NCI-H226 (cell line): Measurements from ENCODE around the gene PRAC1.

Experiments used
- DNase-seq: peaks from one replicate; pipeline ENCODE4 v3.0.0-alpha.2; 2015

Gene PRAC1

DNA sequence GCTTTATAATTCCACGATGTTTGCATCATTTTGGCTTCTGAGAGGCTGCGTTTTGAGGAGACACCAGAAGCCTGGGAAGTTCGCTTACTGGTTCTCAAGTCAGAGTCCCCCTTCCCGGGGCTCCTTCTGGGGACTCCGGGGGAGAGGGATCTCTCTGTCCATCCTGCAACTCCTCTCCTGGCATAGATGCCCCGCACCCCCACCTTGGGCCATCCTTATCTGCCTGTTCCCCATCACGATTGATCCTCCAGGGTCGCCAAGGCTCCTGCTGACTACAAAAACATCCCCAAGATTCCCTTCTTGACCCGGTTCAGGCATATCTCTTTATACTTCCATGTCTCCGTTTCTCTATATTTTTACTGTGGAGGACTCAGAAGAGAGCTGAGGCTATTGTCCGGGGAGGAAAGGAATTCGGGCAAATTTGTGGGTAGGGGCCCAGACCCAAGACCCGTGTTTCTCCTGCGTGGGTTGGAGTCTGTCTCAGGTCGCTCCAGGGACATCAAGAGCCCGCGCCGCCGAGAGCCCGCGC is 24.7 kb upstream of the PRAC1 start:
- no peak for DNase-seq

DNA sequence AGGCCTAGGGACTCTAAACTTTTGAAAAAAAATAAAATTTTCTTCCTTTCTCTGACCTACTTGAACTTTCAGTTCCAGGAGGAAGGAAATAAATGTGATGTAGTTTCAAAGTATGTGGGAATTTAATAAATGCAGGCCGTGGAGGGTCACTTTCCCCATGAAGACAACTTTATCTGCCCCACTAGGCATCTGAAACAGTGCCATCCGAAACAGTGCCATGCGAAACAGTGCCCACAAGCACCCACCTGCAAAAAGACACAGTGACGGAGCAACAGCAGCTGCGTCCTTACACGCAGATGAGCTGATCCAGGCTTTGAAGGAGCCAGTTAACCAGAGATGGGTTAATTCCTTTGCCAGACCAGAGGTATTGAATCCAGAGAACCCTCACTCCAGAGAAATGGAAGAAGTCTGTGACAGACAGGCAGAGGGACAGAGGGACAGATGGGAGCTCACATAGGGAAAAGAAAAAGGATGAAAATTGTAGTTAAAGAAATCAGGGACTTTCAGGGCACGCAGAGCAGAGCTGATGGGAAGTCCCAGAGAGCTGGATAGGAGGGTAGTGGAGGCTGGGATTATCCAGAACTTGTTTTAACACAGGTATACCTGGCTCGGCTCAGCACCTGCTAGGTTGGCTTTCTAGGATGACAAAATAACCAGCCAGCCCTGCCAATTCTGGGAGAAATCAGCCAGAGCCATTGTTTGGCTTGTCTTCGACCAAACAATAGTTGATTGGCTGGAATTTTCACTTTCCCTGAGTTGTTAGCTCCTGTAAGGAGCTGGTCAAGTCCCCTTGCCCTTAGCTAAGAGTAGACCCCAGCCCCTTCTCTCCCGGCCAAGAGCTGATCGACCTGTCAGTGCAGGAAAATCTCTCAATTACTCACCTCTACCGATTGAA is 23.3 kb upstream of the PRAC1 start:
- DNase-seq, result no peak

DNA sequence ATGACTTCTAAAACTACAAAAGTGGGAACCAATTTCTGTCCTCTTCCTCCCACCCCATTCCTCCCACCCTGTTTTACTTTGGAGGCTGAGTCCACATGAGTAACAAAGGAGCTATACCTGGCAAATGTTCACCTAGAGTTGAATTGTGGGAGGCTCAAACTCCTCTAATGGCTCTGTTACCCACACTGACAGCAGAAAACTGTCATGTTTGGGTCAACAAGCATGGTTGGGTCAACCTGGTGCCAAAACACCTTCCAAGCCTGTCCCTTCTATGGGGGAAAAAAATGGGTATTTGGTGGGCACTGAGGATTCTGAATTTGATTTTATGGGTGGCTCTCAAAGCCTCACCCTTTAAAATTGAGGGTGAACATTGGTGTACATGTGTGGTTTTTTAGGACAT is 18.2 kb upstream of the PRAC1 start:
- DNase-seq, result no peak

DNA sequence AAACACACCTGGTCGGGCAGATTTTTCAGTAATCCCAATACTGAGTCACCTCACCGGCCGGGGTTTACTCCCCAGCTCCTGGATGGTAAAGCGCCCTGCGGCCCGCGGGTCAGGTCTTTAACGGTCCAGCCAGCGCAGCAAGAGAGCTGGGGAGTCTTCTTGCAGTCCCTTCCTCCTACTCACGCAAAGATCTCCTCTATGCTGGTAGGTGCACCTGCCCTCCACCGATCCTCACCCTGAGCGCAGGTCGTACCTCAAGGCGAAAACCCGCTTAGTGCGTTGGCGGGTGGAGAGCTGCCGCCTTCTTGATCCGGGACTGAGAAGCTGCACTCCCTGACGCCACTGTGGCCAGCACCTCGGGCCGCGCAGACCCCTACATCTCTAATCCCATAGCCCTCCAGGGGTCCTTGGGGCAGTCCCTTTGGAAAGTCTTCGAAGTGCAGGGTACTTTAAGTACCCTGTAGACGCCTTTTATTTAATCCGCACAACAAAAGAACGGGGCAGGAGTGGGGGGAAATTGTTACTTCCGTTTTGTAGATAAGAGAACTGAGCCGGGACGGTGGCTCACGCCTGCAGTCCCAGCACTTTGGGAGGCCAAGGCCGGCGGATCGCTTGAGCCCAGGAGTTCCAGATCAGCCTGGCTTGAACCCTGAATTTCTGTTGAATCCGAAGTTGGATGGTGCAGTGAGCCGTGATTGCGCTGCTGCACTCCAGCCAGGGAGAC is 16.6 kb upstream of the PRAC1 start:
- no peak for DNase-seq

DNA sequence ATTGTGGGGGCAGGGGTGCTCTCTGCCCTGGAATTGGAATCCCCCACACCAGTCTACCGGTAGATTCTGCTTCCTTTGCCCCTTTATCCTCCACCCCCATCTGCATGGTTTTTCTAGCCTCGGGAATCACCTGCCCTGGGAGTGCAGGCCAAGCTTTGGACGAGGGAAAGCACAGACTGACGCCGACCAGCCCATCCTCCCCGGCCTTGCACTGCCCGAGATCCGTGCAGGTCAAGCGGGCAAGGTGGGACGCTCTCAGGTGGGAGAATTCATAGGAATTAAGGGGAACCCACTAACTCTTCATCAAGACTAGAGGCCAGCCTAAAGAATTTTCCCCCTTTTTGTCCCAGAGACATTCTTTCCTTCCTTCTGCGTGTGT is 16.1 kb upstream of the PRAC1 start:
- no peak for DNase-seq

DNA sequence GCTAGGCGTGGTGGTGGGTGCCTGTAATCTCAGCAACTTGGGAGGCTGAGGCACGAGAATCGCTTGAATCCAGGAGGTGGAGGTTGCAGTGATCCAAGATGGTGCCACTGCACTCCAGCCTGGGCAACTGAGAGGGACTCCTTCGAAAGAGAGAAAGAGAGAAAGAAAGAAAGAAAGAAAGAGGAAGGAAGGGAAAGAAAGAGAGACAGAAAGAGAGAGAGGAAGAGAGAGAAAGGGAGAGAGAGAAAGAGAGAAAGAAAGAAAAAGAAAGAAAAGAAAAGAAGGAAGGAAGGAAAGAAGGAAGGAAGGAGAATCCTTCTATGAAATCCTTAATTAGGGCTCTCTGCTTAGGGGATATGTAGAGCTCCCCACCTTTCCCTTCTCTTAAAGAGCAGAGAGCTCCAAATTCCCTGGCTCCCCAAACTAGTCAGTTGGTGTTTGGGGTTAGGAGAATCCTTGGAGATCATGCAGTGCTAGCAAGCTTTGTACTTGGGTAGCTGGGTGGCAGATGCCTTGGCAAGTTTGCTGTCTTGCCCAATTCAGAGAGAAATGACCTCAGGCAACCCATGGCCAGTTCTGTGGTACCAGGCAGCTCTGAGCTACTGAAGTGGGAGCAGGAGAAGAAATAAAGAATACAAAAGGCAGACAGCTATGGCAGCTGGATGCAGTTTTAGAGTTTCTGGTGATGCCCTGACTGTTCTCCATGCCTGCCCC is 15.2 kb upstream of the PRAC1 start:
- no peak for DNase-seq

DNA sequence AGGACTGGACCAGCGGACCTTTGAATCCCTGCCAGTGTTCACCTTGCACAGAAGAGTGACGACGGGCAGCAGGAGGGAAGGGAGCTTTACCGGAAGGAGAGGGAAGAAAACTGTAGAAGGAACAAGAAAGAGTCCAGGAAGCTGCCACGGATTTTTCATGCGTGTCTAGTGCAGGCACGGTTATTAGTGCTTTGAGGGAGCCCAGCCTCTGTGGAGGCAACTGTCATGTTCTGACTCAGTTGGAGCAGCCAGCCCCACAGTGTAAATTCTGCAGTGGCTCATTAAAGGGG is 12.7 kb upstream of the PRAC1 start:
- DNase-seq, result no peak

DNA sequence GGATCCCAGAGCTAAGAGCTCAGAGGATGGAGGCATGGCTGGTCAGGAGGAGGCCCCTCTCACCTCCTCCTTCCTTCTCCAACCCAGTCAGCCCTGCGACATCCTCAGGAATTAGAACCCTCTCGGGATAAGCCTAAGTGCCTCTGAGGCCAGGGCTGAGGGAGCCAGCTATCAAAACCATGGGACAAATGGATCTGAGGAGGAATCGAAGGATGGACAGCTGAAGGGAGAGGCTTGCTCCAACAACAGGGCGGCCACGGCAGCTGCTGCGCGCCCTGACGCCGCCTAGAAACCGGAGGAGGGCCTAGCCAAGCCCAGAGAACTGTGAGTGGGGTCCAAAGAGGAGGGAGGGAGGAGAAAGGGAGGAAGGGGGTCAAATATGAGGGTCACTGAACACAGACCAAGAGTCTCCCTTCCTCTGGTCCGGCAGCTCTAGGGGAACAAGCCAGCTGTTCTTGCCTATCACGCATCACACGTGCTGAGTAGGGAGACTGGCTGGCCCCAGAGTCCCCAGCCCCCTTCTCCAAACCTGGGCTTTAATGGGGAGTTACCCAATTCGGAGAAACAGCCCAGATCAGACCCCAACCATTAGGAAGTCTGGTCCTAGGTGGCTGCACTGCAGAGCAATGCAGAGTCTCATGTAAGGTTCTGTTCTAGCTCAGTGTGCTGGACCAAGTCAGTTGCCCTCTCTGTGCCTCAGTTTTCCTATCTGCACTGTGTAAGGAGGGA is 12.2 kb upstream of the PRAC1 start:
- DNase-seq, result no peak

DNA sequence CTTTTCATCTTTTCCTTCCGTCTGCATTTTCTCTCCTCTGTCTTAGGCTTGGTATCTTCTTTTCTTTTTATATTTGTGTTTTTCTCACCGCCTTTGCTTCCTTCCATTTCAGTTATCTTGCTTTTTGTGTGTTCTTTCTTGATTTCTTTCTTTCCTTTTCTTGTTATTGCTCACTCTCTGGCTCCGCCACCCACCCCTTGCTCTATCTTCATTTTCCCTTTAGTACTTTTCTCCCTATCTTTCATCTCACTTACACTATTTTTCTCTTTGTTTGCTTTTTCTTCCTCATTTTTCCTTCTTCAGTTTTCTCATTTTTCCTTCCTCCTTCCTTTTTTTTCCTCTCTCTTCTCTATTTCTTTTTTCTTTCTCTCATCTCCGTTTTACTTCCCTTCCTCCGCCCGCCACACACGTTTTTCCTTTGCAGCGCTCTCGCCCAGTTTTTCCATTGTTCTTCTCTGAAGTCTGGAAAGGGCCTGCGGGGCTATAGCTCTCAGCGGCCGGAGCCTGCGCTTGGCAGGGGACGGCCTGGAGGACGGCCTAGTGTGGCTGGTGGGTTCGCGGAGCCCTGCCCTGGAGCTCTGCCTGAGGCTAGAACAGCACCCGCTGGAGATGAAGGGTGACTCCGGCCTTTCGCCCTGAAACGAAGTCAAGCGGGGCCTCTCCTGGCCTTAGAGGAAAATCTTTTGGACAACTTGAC is 11.5 kb upstream of the PRAC1 start:
- no peak for DNase-seq

DNA sequence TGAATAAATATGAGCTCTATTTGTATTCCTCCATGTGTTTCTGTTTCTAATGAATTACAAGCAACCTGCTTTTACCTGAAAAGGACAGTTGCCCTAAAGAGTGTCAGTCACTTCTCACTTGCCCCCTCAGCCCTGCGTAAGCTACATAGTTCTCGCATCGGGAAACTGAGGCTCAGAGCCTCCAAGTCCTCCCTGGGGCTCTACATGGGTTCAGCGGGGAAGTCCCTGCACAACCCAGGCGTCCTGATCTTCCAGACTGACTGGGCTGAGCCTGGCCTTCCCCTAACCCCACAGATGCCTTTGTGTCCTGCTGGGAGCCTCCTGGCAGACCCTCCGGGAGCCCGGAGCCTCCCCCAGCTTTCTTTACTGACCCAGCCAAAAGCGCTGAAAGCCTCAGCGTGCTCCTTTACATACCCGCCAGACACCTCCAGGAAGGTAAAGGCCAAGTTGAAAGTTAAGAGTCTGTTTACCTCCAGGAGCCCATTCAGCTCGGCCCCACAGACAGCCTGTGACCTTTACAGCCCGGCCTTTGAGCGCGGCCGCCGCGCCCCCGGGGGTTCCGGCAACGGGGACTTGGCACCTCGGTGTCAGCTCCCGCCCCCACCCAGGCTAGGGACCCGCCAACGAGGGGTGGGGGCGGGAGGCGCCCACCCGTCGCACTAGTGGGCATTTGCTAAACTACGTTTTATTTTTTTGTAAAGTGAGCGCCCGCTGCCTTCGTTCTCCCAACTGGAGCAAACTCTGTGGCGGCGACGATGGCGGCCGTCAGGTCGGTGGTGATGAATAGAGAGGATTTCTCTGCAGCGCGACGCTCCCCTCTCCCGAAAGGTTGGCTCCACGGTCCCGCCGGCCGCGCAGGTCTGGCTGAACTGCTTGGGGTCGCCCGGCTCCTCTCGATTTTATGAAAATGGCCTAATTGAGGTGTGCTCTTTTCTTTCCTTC is 10.6 kb upstream of the PRAC1 start:
- no peak for DNase-seq

DNA sequence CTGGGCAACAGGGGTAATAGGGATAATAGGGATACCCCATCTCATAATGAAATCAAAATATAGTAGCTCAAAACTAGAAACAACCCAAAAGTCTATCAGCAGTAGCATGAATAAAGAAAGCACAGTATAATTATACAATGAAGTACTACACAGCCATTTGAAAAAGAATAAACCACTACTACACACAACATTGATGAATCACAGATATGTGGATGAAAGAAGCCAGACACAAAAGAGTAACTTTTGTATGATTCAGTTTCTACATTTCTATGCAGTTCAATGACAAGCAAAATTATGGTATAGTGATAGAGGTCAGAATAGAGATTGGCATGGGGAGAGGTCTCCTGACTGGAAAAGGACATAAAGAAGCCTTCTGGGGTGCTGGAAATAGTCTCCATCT is 9.0 kb upstream of the PRAC1 start:
- no peak for DNase-seq

DNA sequence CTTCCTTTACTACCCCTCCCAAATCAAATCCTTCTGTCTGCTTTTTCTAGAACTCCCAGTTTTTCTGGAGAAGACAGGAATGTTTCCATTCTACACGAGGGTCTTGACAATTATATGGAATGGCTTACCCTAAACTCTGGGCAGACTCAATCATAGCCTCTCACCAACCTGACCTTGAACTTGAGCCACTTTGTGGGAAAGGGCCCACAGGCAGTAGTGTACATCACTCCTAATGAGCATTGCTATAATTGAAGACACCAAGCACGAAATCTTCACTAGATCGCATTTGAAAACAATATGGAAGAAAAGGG is 7.9 kb upstream of the PRAC1 start:
- DNase-seq, result no peak

DNA sequence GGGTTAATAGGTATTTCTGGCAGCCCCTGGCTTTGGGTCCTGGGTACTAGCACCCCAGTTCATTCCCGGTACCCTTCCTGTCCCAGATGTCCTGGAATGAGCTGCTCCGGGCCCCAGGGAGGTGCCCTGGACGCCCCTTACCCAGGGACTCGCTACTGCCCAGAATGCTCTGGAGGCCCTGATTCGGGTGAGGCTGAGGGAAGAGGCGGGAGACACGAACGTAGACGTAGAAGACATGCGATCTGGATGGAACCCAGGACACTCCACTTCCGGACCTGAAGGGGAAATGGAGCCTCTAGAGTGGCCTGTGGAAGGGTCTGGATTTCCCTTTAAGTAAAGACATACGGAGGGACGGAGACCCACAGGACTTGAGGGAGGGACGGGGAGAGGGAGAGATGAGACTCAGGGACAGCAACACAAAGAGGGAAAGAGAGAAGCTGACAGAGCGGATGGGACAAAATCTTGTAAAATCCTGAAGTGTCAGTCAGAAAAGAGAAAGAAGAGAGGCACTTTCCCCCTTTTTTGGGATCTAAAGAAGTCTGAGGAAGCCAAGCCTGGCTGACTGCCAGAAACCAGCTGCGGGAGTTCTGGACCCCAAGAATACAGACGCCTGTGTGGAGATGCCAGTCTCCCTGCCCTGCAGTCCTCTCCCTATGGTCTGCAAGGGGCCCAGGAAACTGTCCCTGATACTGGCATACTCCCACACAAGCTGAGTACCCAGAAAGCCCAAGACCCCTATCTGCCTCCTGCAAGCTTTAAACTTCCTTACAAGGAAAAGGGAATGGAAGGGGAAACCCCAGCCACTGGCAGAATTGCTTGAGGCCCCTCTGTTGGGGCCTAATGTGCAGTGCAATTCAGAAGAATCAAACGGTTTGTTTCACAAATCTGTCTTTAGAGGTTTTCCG is 7.3 kb upstream of the PRAC1 start:
- no peak for DNase-seq

DNA sequence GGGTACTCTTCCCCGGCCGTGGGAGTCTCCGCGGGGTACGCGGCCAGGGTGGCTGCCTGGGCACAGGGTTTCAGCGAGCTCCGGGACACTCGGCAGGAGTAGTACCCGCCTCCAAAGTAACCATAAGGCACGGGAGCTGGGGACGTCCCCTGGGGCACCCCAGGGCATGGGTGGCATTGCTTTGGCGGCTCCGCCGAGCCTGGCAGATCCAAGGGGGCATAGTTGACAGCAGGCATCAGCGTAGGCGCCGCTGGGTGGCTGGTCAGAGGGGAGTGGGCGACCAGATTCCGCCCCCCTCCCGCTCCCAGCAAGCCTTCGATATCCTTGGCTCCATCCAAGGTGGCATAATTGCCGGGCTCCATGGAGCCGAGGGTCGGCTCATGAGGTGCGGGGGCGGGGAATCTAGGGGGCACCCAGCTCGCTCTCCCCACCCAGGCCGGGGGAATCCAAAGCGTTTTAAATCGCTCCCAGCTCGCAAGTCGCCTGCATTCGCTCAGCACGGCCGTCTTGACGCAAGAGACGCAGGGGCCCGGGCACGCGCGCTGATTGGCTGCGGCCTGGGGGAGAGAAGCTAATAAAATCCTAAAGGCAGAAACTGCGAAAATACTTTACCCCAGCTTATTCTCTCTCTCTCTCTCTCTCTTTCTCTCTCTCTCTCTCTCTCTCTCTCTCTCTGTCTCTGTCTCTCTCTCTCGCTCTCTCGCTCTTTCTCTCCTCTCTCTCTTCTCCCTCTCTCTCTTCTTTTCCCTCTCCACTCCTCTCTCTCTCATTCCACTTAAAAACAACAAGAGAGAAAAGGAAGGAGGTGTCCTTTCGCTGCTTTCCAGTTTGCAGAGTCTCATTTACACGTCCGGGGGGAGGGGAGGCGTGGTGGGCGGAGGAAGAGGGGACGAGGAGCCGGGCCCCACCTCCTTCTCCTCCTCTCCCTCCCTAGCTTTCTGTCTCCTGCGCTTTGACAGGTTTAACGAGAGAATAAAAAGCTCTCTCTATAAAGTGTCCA is 6.2 kb upstream of the PRAC1 start, which contains the start of gene HOXB13:
Gene HOXB13 (minus strand): TSS at position 519 of the 1,000 bp plus-strand sequence. CDS start 157 bp downstream, at position 362.
- peak; percentile 9 for DNase-seq

DNA sequence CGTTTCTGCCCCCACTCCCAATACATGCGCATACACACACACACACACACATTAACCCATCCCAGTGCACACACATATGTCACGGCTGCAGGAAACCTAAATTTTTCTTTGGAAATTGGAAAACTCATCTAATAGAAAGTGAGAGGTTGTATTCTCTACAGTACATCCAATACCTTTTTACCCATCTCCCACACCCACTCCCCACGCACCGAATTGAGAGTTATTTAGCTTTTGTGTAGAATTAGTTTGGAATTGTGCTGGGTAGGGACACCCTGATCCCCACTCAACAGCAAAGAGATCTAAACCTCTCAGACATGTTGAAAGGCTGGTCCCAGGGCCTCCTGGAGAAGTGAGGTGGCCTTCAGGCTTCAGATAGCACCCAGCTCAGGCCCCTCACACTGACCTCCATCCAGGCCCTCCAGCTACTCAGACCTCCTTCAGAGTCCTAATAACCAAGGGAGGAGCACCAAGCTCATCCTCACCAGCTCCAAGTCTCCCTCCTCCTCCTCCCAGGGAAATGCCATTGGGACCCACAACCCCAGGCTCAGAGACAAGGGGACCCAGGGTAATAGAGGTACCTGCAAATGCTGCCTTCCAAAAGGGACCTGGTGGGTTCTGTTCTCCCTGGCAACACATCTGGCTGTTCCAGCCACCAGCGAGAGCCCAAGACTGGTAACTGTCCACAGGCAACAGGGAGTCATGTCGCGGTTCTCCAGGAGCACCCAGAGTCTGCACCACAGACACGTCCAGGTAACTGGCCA is 5.3 kb upstream of the PRAC1 start:
- no peak for DNase-seq

DNA sequence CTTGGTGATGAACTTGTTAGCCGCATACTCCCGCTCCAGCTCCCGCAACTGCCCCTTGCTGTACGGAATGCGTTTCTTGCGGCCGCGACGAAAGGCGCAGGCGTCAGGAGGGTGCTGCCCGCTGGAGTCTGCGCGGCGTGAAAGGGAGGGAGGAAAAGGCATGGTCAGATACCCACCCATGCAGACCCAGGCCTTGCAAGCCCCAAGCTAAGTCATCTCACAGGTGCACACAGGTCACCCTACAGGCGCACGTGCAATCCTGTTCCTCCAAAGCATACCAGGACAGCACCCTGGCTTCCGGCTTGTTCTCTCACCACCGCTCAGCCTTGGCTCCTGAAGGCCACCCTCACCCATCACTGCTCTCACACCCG is 4.6 kb upstream of the PRAC1 start:
- DNase-seq, result no peak

DNA sequence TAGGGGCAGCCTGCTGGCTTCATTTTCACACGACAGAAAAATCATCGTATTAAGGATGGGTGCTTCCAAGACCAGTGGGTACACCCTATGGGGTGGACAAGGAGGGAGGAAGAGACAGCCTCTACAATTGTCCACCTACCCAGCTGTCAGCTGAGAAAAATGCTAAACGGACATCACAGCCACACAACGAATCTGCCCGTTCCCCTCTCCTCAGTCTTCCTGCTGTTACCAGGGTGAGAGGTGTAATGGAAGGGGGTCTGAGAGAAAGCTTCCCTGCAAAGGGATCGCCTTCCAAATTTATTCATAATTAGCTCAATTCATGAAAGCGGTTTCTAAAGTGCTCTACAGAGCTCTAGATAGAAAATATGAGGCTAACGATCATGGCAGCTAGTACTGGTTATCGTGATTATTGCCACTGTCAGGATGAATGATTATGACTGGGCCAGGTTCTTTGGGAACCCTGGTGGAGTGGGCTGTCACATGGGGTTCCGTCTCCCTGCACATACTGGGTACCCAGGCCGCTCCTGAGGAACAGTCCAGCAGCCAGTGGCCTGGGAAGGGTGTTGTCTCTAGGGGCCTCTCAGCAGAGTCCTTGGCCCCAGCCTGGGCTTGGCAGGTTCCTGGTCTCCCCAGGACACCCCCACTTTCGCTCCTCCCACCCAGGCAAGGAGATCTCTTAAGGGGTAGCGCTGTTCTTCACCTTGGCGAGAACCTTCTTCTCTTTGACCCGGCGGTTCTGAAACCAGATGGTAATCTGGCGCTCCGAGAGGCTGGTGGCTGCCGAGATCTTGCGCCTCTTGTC is 4.0 kb upstream of the PRAC1 start:
- DNase-seq, result no peak
